NB4 (cell line): Measurements from ENCODE around the gene GREB1.

ENCODE experiments used
- DNase-seq: peaks from one replicate; pipeline ENCODE4 v3.0.0; 2010; ENCODE audit warnings: low read depth
- H3K4me3 ChIP-seq: one replicate; pipeline ENCODE4 v1.5.1; 2011; ENCODE audit warnings: mild to moderate bottlenecking, low read depth, low read length, moderate library complexity
- MAX ChIP-seq: IDR thresholded peaks from 2 replicates; pipeline ENCODE4 v1.6.1; 2011; ENCODE audit warnings: low read depth, low read length
- MYC ChIP-seq: IDR thresholded peaks from 2 replicates; pipeline ENCODE4 v1.6.1; 2011; ENCODE audit warnings: low read depth, low read length
- POLR2A ChIP-seq: IDR thresholded peaks from 2 replicates; pipeline ENCODE4 v1.6.1; 2011; ENCODE audit warnings: mild to moderate bottlenecking; ENCODE audit not compliant: insufficient read length; ENCODE audit errors: extremely low read depth
- TF ChIP-seq, protein P1 (sequence below): IDR thresholded peaks from one replicate; pipeline ENCODE4 v1.5.1; 2012; ENCODE audit warnings: low read depth, low read length

Gene GREB1

DNA sequence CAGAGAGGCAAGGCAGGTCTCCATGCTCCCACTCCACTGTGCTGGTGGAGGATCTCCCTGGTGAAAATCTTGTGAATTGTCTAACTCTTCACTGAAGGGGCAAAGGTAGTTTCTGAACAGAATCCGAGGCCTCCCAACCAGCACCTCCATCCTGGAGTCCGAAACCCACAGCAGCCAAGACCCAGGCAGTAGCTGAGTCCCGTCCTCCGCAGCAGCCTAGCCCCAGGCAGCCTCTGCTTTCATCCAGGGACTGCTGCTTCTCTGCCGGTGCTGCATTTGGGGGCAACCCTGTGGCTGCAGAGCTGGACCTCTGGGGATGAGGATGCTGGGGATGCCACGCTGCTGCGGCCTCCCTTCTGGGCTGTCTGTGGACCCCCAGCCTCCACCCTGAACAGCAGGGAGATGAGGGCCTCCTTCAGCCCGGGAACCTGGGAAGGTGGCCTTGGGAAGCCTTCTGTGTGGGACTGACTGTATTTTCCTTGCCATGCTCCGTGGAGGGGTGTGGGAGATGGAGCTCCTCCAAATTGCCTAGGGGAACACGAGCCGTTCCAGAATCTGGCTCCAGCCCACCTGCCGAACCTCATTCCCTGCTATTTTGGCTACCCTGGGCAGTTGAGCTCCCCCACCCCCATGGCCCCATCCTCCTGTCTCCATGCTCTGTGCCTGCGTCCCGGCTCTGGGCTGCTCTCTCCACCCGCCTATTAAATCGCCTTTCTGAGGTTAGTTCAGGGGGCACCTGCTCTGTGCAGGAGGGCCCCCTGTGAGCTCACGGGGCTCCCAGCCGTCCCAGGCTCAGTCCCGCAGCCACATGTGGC is 48.2 kb downstream of the GREB1 start:
- no peak overlapping the region for H3K4me3 ChIP-seq

DNA sequence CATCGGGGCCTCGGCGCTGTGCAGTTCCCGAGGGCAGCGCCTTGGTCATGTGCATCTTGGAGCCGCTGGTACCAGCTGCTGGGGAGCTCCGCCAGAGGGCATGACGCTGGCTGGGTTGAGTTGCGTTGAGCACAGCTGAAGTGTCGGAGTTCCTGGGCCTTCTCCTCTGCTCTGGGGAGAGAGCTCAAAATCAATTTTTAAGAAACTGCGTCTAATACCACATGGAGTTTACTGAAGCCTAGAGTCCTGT is 48.7 kb downstream of the GREB1 start:
- no peak for DNase-seq
- no peak overlapping the region for H3K4me3 ChIP-seq
- TF ChIP-seq MYC = no peak
- no peak for TF ChIP-seq POLR2A
- TF ChIP-seq, protein P1, sequence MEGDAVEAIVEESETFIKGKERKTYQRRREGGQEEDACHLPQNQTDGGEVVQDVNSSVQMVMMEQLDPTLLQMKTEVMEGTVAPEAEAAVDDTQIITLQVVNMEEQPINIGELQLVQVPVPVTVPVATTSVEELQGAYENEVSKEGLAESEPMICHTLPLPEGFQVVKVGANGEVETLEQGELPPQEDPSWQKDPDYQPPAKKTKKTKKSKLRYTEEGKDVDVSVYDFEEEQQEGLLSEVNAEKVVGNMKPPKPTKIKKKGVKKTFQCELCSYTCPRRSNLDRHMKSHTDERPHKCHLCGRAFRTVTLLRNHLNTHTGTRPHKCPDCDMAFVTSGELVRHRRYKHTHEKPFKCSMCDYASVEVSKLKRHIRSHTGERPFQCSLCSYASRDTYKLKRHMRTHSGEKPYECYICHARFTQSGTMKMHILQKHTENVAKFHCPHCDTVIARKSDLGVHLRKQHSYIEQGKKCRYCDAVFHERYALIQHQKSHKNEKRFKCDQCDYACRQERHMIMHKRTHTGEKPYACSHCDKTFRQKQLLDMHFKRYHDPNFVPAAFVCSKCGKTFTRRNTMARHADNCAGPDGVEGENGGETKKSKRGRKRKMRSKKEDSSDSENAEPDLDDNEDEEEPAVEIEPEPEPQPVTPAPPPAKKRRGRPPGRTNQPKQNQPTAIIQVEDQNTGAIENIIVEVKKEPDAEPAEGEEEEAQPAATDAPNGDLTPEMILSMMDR = no peak
- no peak; the same call in 1 of the 2 replicates for TF ChIP-seq MAX

More for the DNA sequence above, 48.2 kb downstream of the GREB1 start:
- no peak for DNase-seq
- TF ChIP-seq MYC = no peak
- no peak for TF ChIP-seq POLR2A

DNA sequence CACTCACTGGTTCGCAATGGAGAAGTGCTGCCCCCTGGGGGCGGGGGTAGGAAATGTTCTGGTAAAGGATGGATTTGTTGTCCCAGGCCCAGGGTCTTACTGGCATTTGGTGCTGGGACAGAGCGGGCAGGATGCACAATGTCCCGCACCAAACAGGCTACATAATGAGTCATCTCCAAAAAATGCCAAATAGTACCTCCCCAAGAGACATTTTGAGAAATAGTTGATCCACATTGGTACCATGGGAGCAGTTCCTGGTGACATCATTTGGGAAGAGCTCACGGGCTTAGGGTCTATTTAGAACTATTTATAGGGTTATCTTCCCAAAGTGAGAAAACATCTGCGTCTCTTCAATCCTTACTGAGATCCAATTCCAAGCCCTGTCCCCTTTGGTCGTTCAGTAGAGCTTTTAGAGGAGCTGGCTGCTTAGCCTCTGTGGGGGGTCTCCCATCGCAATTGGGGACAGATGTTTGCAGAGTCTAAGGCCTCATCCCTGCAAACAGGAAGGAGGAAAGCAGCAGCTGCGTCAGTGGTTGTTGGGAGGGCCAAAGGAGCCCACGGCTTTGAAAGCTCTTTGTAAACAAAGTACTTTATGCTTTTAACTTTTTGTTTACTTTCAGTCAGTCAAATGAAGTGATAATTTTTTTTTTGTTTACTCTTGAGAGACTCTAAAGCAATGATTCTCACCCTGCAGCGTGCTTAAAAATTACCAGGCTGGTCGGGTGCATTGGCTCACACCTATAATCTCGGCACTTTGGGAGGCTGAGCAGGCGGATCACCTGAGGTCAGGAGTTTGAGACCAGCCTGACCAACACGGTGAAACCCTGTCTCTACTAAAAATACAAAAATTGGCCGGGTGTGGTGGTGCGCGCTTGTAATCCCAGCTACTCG is 49.3 kb downstream of the GREB1 start:
- DNase-seq = peak; percentile 84
- H3K4me3 ChIP-seq = no peak overlapping the region
- no peak for TF ChIP-seq POLR2A
- TF ChIP-seq, protein P1 = peak; percentile 88
- TF ChIP-seq MYC = 0 out of 2 replicates have a peak, but pooled peaks have one; percentile 27

DNA sequence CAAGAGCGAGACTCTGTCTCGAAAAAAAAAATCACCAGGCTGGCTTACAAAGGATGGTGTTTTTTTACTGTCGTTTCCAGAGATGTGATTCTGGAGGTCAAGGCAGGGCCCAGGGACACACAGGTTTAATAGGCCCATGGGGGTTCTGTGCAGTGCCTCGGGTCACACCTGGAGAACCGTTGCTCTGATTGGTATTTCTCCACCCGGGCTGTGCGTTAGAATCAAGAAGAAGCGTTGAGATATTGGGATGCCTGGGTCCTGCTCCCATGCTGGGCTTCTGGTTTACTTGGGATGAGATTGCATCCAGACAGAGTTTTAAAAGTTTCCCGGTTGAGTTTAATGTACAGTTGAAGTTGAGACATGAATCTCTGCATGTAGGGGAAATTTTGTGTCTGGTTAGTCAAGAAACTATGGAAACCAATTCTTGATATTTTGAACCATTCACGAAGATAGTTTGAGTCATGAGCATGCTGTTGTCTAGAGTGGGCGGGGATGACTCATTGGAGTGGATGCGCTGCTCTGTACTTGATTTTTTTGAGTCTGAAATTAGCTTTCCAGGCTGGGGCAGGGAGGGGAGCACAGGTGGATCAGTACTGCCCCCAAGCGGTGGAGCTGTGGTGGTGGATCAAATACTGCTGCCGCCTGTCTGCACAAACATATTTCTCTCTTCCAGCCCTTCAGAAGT is 50.1 kb downstream of the GREB1 start:
- TF ChIP-seq MYC (peak; percentile 35; the same call in 1 of the 2 replicates), MAX (peak; percentile 69), POLR2A (no peak)
- TF ChIP-seq, protein P1 = peak; percentile 93
- no peak overlapping the region for H3K4me3 ChIP-seq
- DNase-seq = peak; percentile 91

- TF ChIP-seq POLR2A (no peak), MYC (no peak), MAX (no peak)
- TF ChIP-seq, protein P1 = no peak
- DNase-seq = no peak
- H3K4me3 ChIP-seq = no peak overlapping the region
These were observed 50.7 kb downstream of the GREB1 start for GRCh38 chr2:11584525-11585056.

- H3K4me3 ChIP-seq = no peak overlapping the region
- no peak for DNase-seq
- TF ChIP-seq MAX = no peak
- TF ChIP-seq, protein P1 = no peak
- no peak for TF ChIP-seq MYC
- TF ChIP-seq POLR2A = no peak
These were observed 51.2 kb downstream of the GREB1 start for GRCh38 chr2:11585071-11585470.
